ENCODE measurements around the gene COL9A3.

Gene COL9A3

DNA sequence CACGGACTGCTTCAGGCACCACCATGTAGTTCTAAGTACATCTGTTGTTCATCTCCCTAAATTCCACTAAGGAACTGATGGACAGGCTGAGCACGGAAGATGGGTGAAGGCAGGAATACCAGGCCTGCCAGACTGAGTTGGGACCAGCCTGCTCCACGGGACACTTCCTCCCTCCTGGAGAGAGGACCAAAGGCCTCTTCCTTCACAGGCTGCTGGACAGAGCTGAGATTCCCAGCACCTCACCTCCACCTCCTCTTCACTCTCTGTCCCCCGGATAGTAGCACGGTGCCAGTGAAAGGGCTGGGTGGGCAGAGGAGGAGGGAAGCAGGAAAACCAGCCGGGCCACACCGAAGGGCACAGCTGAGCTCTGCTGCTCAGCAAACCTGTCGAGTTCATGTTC is 67.7 kb downstream of the COL9A3 start:
- DNase-seq = no peak

DNA sequence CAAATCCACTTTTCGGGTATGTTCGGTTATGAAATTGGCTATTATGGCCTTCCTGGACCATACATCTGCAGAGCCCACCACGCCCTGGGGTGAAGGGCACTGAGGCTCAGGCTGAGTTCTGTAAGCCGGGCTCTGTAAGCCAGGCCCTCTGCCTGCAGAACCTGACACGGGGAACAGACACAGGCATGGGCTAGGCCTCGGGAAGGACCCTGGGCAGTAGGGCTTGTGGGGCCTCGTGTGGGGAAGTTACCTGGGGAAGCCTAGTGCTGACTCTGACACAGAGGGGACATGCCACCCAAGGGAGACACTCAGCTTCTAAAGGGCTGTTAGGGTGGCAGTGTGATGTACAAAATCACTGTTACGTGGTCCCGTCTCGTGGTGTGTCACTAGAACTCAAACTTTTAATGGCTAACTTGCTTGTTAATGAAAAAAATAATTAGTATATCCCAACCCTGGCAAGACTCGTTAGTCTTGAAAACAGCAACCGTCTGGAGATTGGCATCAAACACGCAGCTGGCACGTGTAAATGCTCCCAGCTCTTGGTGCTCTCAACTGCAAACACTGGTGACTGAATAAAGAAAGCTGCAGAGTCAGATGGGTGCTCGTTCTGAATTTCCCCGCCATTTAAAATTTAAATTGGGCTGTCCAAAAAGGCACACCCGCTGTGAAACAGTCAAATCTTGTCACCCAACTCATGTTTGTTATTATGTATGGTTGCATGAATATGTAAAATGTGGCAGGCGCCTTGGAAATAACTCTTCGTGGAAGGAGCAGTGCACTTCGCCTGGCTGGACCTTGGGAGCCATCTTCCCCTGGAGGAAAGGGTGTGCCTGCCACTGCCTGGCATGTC is 68.4 kb downstream of the COL9A3 start:
- DNase-seq = no peak

DNA sequence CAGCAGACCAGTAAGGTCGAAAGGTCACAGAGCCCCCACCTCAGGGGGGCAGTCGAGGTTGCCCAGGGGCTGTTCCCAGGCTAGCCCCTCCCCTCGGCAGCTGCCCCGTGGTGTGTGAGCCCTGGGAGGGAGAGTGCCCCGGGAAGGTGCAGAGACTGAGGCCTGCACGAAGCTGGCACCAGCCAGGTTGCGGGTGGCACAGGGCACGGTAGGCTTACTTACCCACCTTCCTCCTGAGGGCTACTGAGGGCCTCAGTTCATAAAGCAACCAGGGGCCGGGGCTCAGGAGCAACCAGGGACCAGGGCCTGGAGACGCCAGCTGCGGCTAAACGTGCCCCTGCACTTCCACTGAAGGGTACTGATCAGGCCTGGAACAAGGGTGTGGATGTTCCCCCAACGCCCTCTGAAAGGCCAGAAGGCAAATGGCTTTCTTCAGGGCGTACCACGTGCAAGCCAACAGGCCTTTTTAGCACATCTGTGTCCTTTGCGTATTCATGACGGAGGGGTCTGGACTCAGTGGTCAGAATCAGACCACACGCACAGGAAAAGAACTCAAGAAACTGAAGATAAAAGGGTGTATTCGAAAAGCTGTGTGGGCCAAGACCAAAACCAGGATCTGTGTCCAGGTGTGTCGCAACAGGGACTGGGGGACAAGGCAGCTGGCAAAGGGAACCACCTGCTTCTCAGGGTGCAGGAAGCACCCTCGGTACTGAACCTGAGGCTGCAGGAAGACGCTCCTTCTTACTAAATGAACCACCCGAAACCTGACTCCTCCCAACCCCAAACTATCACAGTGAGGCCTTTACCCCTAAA is 69.3 kb downstream of the COL9A3 start:
- DNase-seq = no peak

DNA sequence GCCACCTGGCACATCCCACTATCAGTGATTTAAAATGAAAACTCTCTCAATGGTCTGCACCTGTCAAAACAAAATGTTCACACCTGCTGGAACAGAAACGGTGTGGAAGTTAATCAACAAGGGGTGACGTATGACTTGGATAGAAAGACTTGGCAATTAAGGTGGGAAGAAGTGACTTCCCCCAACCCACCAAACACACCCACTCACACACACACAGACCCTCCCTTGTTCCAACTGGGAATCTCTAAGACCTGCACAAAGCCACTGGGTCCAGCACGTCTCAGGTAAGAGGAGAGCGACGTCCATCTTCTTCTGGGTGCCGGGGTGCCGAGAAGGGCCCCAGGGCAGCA is 69.8 kb downstream of the COL9A3 start:
- DNase-seq = no peak

DNA sequence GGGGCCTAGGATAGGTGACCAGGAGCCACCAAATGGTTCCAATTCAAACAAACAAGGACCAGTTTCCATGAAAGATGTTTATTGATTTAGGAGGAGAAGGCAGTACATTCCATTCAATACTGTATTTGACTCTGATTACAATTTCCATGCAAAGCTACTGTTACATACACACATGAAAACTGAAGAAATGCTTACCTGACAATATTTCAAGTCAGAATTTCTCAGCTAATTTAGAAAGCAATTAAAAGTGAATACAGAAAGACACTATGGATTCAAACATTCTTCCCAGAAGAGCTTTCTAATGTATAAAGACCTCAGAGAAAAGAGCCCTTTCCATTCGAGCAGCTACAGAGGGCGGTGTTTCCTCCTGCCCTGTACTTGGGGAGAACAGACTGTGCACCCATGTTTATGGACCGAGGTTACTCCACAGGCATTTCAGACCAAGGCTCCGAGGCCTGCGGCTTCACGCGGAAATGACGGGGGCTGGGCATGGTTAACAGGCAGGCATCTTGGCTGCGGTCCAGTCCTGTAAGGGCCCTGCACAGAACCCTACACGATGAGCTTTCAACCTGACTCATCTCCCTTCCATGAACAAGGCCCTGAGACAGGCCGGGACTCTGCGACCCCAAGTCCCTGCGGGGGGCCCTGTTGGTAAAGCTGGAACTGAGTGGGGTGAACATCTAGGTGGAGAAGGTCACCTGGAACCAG is 70.5 kb downstream of the COL9A3 start:
- DNase-seq = no peak

DNA sequence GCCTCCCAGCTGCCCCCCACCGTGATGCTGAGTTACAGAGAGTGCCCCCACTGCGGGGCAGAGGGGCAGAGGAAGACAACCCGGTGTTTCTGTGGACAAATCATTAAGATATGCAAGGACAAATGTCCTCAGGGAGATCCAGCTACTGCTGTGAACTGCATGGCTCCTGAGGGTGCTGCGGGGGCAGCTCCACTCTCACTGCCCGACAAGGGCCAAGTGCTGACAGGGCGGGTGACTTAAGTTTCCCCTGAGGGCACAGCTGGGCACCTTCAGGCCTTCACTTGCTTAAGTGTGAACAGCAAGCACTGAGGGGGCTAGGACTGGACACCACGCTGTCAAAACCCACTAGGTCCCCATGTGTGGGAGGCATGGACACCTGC is 71.0 kb downstream of the COL9A3 start:
- DNase-seq = no peak

DNA sequence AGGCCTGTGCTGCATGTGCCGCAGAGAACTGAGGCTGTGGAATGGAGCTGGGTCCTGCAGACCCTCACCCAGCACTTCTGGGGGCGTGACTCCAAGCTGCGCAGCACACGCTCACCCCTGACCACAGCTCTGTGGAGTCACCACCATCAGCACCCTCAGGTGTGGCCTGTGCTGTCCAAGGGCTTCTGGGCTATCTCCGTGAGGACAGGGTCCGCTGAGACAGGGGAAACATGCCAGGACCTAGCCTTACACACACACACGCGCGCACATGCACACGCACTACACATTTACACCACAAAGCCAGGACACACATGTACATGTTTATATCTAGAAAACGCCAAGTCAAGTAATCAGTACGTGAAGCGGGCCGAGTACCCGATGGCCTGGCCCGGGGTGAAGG is 71.6 kb downstream of the COL9A3 start:
- DNase-seq = no peak

DNA sequence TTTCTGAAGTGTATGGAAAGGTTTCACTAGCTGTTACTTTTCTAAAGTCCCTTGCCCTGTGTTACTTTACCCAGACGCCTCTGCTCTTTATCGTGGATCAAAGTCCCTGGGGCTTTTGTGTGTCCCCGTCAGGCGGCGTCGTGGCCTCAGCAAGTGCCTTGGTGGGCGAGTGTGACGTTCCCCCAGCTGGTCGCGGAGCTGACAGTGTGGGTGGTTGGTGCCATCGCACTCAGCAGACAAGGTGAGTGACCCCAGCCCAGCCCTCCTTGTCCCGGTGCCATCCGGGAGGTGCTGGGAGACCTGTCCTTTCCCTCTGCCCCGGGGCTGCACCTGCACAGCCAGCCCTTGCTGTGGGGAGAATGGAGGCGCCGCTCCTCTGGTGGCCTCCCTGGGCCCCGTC is 72.1 kb downstream of the COL9A3 start:
- DNase-seq = no peak

DNA sequence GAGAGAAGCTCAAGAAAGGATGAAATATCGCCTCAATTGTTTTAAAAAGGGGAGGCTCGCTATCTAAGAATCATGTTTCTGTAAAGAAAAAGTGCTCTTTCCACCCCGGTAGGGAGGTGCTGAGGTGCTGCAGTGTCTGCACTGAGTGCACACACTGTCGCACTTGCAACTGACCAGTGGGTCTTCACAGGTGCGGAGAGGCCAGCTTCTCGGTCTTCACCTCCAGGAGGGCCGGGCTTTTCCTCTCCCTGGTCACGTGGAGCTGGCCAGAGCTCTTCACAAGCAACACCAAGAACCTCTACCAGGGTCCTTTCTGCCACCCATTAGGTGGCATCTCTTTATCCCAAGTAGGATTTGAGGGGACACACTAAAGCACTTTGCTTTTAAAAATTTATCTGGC is 72.6 kb downstream of the COL9A3 start:
- no peak for DNase-seq

DNA sequence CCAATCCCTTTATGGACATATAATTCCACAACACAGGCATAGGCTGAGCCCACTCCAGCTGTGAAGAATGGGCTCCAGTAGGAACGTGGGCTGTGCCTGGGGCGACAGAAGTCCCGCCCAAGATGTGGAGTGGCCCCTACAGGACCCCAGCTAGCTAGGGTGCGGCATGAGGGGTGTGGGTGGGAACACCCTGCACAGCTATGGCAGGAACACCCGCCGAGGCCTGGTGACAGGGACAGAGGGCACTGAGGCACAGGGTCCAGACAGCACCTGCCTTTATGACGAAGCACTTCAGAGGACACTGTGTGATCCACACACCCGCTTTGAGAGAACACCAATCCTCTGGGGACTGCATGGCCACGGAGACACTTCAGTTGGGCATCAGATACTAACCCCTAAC is 73.0 kb downstream of the COL9A3 start:
- DNase-seq = no peak

DNA sequence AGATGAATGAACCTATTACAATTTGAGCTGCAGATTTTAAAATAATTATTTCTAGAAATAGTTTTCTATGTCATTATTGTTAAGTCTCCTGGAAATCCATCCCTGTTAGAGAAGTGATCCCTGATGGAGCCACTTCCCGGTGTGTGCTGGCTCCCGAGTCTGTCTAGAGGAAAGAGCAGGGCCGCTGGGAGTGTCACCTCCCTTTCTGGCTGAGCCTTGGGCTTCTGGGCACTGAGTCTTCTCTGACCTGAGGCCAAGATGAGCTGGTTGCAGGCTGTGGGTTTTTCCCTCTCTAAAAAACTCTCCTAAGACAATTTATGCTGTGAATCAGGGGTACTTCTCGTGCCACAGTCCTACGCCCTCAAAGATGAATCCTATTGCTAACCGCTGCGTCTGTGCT is 73.6 kb downstream of the COL9A3 start:
- no peak for DNase-seq

Data from NCI-H2171 (cell line).